Endothelial cell (in vitro differentiated cells): Measurements from ENCODE around the gene CCDC136. TPM values are rescaled to one million over a fixed set of nuclear protein-coding genes. Genes with fewer than 3 reads are reported as not detected.

Experiments
- DNase-seq: peaks from one replicate; pipeline ENCODE4 v3.0.0; 2021; ENCODE audit warnings: low spot score
- H3K27ac Mint-ChIP-seq: one replicate; pipeline ENCODE4 v1.8.0; 2021; ENCODE audit warnings: mixed read lengths, inconsistent platforms; ENCODE audit not compliant: unreplicated experiment
- H3K27me3 Mint-ChIP-seq: one replicate; pipeline ENCODE4 v1.8.0; 2021; ENCODE audit warnings: mild to moderate bottlenecking, moderate library complexity, mixed read lengths, inconsistent platforms; ENCODE audit not compliant: unreplicated experiment
- H3K36me3 Mint-ChIP-seq: one replicate; pipeline ENCODE4 v1.8.0; 2021; ENCODE audit warnings: mild to moderate bottlenecking, low read depth, mixed read lengths, inconsistent platforms; ENCODE audit not compliant: unreplicated experiment
- H3K4me1 Mint-ChIP-seq: one replicate; pipeline ENCODE4 v1.8.0; 2021; ENCODE audit warnings: mild to moderate bottlenecking, mixed read lengths, inconsistent platforms; ENCODE audit not compliant: unreplicated experiment
- H3K4me3 Mint-ChIP-seq: one replicate; pipeline ENCODE4 v1.8.0; 2021; ENCODE audit warnings: mild to moderate bottlenecking, mixed read lengths, inconsistent platforms; ENCODE audit not compliant: unreplicated experiment
- H3K9me3 Mint-ChIP-seq: one replicate; pipeline ENCODE4 v1.8.0; 2021; ENCODE audit warnings: mixed read lengths, inconsistent platforms; ENCODE audit not compliant: unreplicated experiment
- total RNA-seq: library from RNA; stranded (reverse); fragmentation: NEBNext Ultra II Directional; extraction: Animal tissue kit (Norgen Biotek cat#: 25700); gene quantifications from one replicate; pipeline ENCODE4 v1.2.1, GENCODE V29; 2021; ENCODE audit not compliant: unreplicated experiment
- TF ChIP-seq, protein P1 (sequence below): fragments of 200-600 bp; sonication (generic); IDR thresholded peaks from one replicate; pipeline ENCODE4 v1.5.0; 2021; ENCODE audit warnings: antibody characterized with exemption; ENCODE audit not compliant: unreplicated experiment

The CCDC136 gene
- total RNA-seq, 1 donor from 2014 or later = 31.5 TPM

DNA sequence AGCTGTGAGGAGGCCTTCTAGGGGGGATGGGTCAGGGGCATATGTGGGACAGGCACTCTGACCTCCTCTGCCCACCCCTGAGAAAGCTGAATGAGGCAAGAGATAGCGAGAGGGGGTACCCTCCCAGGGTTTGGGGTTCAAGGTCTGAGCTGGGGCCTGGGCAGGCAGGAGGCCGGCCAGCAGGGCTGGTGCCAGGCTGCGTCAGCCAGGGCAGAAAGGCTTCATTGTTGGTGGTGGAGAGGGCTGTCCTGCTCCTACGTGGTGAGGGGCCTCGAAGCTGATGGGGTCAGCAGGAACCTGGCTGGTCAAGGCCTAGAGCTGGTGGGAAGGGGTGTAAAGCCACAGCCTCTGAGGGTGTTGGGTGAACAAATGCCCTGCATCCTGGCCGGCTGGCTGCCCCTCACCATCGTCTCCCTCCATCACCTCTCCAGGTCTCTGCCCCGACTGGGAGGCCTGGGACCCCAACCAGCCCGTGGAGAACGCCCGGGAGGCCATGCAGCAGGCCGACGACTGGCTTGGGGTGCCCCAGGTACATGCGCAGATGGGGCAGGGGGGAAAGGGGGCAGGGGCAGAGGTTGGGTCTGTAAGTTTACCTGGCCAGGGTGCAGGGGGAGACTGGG lies 45.1 kb downstream of the CCDC136 start:
- Mint-ChIP-seq H3K9me3 (no peaks in the 10 kb centered on the region), H3K4me3 (no peak overlapping the region), H3K36me3 (no peaks in the 10 kb centered on the region), H3K27ac (no peak overlapping the region), H3K27me3 (peaks cover 16% of the 10 kb centered on the region), H3K4me1 (no peaks in the 10 kb centered on the region)
- TF ChIP-seq, protein P1, sequence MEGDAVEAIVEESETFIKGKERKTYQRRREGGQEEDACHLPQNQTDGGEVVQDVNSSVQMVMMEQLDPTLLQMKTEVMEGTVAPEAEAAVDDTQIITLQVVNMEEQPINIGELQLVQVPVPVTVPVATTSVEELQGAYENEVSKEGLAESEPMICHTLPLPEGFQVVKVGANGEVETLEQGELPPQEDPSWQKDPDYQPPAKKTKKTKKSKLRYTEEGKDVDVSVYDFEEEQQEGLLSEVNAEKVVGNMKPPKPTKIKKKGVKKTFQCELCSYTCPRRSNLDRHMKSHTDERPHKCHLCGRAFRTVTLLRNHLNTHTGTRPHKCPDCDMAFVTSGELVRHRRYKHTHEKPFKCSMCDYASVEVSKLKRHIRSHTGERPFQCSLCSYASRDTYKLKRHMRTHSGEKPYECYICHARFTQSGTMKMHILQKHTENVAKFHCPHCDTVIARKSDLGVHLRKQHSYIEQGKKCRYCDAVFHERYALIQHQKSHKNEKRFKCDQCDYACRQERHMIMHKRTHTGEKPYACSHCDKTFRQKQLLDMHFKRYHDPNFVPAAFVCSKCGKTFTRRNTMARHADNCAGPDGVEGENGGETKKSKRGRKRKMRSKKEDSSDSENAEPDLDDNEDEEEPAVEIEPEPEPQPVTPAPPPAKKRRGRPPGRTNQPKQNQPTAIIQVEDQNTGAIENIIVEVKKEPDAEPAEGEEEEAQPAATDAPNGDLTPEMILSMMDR = no peak
- DNase-seq = no peak

DNA sequence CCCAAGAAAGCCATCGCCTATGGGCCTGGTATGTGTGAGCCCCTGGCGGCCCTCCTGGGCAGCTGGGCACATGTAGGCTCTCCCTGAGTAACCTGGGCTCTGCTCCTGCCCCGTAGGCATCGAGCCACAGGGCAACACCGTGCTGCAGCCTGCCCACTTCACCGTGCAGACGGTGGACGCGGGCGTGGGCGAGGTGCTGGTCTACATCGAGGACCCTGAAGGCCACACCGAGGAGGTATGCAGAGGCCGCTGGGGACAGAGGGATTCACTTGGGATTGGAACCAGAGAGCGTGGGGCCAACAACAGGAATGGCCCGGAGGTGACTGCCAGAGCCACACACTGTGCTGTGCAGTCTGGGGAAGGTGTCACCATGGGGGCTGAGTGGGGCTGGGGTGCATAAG lies 45.8 kb downstream of the CCDC136 start:
- no peaks in the 10 kb centered on the region for H3K9me3 Mint-ChIP-seq
- H3K4me1 Mint-ChIP-seq = no peaks in the 10 kb centered on the region
- no peak for DNase-seq
- TF ChIP-seq, protein P1 = no peak
- H3K27ac Mint-ChIP-seq = no peak overlapping the region
- no peak overlapping the region for H3K4me3 Mint-ChIP-seq
- no peaks in the 10 kb centered on the region for H3K36me3 Mint-ChIP-seq
- H3K27me3 Mint-ChIP-seq = peaks cover 16% of the 10 kb centered on the region

DNA sequence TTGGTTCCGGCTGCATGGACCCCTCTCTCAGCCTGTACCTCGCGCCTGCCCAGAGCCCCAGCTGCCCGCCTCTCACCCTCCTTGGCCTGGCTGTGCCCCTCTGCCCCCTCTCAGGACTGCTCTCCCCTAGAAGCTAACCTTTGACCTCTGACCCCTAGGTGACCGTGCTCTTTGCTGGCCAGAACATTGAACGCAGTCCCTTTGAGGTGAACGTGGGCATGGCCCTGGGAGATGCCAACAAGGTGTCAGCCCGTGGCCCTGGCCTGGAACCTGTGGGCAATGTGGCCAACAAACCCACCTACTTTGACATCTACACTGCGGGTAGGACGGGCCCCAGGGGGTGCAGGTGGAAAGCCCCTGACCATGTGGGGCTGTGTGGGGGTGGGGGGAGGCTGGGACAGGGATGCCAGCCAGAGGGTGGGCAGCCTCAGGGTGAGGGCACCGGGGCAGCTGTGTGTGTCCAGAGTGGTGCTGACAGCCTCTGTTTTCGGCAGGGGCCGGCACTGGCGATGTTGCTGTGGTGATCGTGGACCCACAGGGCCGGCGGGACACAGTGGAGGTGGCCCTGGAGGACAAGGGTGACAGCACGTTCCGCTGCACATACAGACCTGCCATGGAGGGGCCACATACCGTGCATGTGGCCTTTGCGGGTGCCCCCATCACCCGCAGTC lies 46.5 kb downstream of the CCDC136 start:
- no peaks in the 10 kb centered on the region for H3K36me3 Mint-ChIP-seq
- TF ChIP-seq, protein P1 = no peak
- H3K9me3 Mint-ChIP-seq = no peaks in the 10 kb centered on the region
- H3K27ac Mint-ChIP-seq = no peak overlapping the region
- no peak for DNase-seq
- no peak overlapping the region for H3K4me3 Mint-ChIP-seq
- H3K27me3 Mint-ChIP-seq = peaks cover 16% of the 10 kb centered on the region
- no peaks in the 10 kb centered on the region for H3K4me1 Mint-ChIP-seq

DNA sequence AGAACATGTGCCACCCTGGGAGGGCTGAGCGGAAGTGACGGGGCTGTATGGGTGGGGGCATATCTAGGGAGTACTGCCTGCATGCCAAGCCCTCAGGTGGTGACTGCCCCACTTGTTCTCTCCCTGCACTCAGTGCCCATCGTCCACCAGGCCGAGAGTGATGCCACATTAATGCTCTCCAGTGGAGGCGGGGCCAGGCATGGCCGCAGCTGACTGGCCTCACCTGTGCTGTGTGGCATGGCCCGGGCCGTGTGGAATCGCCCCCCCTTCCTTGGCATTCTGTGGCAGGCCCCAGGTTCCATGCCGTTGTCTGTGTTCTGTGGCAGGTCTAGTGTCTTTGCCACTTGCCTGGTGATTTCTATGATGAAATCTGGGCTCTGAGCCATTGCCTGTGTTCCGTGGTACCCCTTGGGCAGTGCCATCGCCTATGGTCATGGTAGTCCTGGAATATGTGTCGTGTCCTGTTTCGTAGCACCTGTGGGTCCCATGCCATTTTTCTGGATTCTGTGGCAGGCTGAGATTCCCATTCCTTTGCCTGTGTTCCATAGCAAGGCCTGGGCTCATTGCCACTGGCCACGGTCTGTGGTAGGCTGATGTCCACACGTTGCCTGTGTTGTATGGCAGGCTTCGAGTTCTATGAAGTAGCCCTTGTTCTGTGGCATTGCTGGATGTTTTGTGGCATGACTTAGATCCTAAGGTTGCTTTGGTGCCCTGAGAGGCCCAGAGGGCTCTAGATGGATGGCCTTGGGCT lies 47.4 kb downstream of the CCDC136 start:
- TF ChIP-seq, protein P1 = no peak
- H3K4me1 Mint-ChIP-seq = no peaks in the 10 kb centered on the region
- no peaks in the 10 kb centered on the region for H3K9me3 Mint-ChIP-seq
- no peaks in the 10 kb centered on the region for H3K36me3 Mint-ChIP-seq
- DNase-seq = no peak
- peaks cover 16% of the 10 kb centered on the region for H3K27me3 Mint-ChIP-seq
- no peak overlapping the region for H3K4me3 Mint-ChIP-seq
- H3K27ac Mint-ChIP-seq = no peak overlapping the region
